Daoy (cell line): ENCODE measurements around the gene ATXN1. TPM values are rescaled to one million over a fixed set of nuclear protein-coding genes. Genes with fewer than 3 reads are reported as not detected.

Experiments used
- DNase-seq: peaks from one replicate; pipeline ENCODE4 v3.0.0-alpha.2; 2015; ENCODE audit warnings: low read depth
- total RNA-seq: library from RNA; depleted of rRNA; stranded (reverse); fragments of >200 nt; shearing (Covaris generic); gene quantifications from 2 replicates; pipeline ENCODE4 v1.2.3, GENCODE V29; 2014

Gene ATXN1
- total RNA-seq, 1 experiment from 2014 or later, result 33.8 TPM

GRCh38 chr6:16316741-16317251, 444.5 kb downstream of the ATXN1 start:
- peak; percentile 83 for DNase-seq

GRCh38 chr6:16314296-16314695, 447.0 kb downstream of the ATXN1 start:
- no peak for DNase-seq

GRCh38 chr6:16313732-16314131, 447.5 kb downstream of the ATXN1 start:
- DNase-seq, result no peak

DNA sequence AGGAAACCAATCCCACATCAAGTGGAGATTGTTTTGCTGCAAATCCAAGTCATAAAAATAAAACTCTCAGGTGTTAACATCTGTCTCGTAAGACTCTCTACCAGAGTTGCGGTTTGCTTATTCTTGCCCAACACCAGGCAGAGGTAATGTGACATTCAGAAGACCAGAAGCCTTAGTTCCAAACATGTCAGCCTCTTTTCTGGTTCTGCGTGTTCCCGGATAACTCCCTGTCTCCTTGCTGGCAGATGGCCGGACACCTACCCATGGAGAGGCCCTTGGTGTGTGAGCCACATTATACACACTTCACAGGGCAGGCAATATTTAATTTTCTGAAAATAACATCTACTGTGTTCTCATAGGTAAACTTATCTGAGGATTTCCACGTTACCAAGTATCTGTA, 449.5 kb downstream of the ATXN1 start:
- no peak for DNase-seq

DNA sequence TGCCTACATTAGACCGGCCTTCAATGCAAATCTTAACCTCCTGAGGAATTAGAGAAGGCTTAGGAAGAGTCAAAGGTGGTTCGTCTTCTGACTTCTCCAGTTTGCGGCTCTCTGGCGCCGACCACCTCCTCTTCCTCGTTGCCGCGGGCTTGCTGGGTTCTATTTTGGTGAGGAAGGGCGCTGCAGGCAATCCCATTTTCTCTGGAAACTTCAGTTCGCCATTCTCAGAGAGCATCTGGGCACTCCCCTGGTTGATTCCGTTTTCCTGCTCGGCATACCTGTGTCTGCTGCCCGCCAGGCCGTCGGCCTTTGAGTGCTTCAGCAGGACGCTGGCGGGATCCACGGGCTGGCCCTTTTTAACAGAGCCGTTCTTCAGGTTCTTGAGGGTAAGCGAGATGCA, 454.9 kb downstream of the ATXN1 start:
- DNase-seq, result no peak

DNA sequence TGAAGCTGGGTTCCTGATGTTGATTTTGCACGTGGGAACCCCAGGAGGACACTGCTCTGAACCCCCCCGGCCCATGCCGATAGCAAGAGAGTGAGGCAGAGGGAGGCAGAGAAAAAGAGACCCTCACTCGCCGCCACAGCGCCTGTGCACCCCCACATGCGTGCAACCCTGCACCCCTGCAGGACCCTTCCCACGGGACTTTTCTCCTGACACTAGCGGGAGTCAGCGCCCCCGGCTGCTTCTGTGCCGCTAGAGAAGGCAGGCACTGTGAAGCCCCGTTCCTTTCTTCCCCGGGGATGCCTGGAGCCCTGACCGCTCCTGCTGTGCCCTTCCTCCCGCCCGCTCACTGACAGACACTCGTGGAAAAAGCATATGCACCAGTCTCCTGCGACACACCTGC, 455.5 kb downstream of the ATXN1 start:
- no peak for DNase-seq

DNA sequence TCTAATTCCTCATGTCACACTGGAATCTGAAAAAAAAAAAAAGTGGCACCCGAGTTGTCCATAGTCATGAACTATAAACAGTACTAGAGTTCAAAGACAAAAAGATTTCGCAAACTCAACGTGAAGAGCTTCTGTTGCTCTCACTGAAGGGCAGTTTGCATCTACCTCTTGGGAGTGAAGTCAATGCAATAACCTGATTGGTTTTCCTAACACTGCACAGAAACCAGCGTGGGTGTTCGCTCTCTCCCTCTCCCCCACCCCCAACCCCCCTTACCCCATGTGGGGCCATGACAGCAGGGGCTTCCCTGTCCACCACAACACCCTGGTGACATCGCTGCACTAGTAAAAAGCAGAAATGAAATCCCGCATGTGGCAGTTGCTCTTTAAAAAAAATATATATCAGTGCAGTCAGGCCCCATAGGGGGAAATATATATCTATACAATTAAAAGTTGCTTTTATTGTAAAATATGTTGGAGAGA, 456.0 kb downstream of the ATXN1 start:
- DNase-seq, result no peak

GRCh38 chr6:16302721-16303552, 458.3 kb downstream of the ATXN1 start:
- no peak for DNase-seq

DNA sequence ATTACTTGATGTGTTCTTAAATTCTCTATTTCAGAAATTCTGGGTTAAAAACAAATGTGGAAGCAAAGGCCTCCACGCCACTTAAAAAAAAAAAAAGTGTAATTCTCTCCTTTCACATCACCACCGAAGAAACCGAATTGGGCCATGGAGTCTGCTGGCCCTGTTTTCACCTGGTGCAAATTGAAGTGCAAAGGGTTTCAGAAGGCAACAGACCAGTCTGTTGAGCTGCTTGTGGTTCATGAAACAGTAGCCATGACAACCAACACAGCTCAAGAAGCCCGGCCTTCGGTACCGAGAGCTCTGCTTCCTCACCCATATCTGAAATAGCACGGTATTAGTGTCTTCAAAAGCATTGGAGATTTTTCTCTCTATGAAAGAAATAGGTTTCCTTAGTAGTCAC, 459.7 kb downstream of the ATXN1 start:
- DNase-seq, result no peak

DNA sequence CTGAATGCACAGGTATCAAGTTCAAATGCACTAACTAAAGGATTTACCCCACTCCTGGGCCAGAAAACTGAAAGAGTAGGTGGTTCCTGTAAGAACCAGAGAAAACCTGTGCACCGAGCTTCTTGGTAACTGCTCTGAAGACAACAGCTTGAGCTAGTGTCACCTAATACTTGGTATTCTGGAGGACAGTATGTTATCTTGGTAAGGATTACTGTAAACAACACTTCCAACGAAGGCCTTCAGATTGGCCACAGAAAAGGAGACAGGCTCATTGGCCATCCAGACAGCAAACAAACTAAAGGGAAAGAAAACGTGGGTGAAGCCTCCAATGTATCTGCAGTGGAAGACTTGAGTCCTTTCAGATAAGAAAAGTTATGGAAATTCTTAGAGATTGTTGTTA, 461.4 kb downstream of the ATXN1 start:
- DNase-seq, result no peak

DNA sequence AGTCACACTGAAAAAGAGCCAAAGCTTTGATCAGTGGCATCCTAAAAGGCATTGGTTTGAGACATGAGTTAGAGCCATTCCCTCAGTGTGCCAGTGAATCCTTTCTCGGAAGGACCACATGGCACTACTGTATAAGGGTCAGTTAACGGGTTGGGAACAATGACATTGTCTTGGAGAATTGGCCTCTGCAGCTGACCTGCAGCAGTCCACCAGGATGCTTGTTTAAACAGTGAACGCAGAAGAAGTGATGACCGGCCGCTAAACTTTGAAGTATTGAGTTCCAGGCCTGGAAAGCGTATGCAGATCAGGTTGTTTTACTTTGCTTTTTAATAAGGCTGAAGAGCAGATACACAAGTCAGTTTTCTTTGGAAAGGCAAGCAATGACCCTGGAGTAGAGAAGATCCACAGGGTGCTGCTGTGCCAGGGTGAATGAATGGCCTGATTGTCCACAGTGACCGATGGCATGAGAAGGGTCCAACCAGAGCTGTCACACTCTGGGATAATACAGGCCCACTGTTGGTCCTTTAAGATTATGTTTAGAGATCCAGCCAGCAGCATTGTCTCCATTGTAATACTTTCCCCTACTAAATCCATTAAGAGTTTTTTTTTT, 465.1 kb downstream of the ATXN1 start:
- no peak for DNase-seq

GRCh38 chr6:16295471-16295870, 465.8 kb downstream of the ATXN1 start:
- no peak for DNase-seq

GRCh38 chr6:16295060-16295459, 466.2 kb downstream of the ATXN1 start:
- DNase-seq, result no peak

DNA sequence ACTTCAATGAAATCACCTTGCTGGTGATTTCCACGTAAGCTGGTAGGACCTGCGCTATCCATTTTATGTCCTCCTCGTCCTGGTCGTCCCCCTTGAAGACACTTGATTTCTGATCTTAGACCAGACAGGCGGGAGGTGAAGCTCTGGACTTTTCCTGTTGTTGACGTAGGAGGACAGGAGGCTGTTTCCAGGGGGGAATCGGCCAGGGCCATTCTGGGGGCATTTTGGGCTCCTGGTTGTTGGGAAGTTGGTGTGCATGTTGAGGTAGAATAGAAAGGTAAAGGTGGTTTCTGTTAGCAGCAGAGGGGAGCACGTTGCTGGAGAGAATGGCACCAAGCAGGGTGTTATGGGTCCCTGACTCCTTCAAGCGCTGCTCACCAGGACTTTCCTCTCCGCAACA, 466.9 kb downstream of the ATXN1 start:
- no peak for DNase-seq

- DNase-seq, result no peak
Measured at GRCh38 chr6:16292942-16293341, 468.3 kb downstream of the ATXN1 start.

DNA sequence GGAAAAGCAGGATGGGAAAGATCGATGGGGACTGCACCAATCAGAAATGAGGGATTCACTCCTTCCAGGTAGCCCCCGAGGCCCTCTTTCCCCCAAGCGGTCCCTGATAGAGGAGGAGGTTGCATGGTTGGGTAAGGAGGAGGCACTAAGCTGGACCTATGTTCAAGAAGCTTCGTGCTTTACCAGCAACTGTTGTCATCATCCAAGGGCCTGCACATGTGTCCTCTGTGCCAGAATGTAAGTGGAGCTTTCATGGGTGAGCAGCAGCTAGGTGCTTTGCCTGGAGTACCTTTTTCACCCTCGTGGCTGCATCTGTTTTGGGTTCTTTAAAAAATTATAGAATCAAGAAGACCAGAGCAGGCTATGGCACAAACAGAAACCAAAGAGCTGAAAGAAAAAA, 468.8 kb downstream of the ATXN1 start:
- DNase-seq, result no peak

DNA sequence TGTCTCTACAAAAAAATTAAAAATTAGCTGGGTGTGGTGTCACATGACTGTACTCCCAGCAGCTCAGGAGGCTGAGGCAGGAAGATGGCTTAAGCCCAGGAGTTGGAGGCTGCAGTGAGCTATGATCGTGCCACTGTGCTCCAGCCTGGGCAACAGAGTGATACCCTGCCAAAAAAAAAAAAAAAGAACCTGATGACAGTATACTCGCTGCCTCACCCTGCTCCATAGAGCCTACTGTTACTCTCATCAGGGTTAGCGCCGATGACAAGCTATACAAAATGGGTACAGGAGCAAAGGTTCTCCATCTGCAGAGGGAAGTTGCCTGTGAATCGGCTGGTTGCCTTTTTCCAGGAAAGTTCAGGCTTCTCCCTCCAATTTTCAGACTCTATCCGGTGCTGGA, 469.5 kb downstream of the ATXN1 start:
- no peak for DNase-seq

- no peak for DNase-seq
Measured at GRCh38 chr6:16288163-16288562, 473.1 kb downstream of the ATXN1 start.

DNA sequence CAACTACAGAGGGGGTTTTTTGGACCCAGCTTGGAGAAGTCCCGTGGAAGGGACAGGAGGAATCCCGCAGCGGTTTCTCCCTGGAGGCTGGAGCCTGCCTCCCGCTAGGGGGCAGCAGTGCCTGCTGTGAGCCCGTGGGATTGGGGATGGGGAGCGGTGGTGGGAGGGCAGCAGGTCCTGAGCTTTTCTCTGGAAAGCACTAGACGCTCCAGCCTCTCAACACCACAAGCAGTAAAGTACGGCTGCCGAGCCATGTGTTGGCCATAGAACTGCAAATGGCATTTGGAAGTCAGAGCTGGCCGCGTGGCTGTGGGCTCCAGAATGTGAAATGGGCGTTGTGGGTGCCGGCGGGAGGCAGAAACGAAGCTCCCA, 475.1 kb downstream of the ATXN1 start:
- DNase-seq, result peak; percentile 69

DNA sequence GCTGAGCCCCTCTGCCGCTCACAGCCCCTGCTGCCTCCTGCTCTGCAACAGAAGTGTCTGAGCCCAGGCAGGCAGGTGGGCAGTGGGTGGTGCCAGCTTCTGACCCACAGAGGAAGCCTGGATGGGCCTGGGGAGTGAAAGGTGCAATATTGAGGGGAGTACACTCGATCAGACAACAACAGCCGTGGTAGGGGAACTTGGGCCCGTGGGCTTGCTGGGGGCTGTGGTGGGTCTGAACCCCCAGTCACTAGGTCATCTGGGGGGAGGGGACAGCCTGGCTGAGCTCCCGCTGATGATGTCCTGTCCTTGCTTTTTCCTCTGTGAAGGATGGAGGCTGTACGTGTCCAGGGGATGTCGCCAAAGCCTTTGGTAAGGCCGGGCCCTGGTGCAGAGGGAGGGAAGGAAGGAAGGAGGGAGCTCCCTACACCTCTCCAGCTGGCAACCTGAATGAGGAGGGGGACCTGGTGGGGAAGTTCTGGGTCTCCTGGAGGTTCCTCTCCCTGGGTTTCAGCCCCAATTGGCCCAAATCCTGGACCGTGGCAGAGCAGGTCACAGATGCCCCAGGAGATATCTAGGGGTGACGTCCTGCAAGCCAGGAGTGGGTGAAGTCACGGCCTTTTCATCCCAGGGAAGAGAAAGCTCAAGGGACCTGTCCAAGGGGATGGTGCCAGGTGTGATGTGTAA, 475.7 kb downstream of the ATXN1 start:
- no peak for DNase-seq

GRCh38 chr6:16284472-16284871, 476.8 kb downstream of the ATXN1 start:
- no peak for DNase-seq

DNA sequence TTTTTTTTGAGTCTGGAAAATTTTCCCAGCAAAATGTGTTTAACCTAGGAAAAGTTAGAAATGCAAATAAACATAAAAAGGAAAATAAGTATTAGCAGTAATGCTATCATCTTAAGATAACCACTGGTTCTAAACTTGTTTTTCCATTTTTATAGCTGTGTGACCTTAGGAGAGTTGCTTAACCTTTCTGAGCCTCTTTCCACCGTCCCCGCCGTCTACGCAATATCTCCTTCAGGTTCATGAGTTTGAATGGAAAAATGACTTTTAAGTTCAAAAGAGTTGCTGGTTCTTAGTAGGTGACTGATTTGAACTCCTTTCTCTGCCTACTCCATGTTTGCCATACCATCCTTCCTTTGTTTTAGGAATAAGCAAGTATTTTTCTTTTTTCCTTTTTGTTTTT, 478.9 kb downstream of the ATXN1 start:
- DNase-seq, result no peak

DNA sequence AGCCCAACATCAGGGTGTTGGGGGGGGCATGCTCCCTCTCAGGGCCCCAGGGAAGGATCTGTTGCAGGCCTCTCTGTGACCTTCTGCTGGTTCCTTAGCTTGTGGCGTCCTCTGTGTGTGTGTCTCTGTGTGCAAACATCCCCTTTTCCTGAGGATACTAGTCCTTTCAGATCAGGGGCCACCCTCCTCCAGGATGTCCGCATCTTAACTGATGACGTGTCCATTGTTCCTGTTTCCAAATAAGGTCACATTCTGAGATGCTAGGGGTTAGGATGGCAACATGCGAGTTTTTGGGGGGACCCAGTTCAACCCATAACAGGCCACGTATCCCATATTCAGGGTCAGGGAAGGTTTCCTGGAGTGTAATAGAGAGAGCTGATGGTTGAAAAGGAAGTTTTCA, 482.0 kb downstream of the ATXN1 start:
- no peak for DNase-seq
